ENCODE results near the gene LRRC8B. TPM values are rescaled to one million over a fixed set of nuclear protein-coding genes. Genes with fewer than 3 reads are reported as not detected.

The LRRC8B gene
- total and polyA plus RNA-seq, 2 experiments from 2014 or later: 4.6 to 5.1 TPM

GRCh38 chr1:89633248-89633799 lies 108.7 kb downstream of the LRRC8B start:
- Histone ChIP-seq H3K36me3 (replicated peaks; ENCODE audit: insufficient read depth, low read depth) (no peaks in the 10 kb centered on the region), H3K27ac (peak overlapping the region; percentile 53), H2AFZ (peak overlapping the region; percentile 85), H3K4me2 (peak overlapping the region; percentile 98), H3K79me2 (no peaks in the 10 kb centered on the region), H3K4me3 (peak overlapping the region; percentile 80), H3K9me2 (replicated peaks; ENCODE audit: insufficient read depth) (no peaks in the 10 kb centered on the region), H3K27me3 (peaks cover 12% of the 10 kb centered on the region), H3K9me3 (ENCODE audit: low read depth) (no peaks in the 10 kb centered on the region), H3K4me1 (ENCODE audit: insufficient read depth) (peaks cover 4% of the 10 kb centered on the region), H4K20me1 (ENCODE audit: insufficient read depth, poor library complexity, severe bottlenecking) (no peaks in the 10 kb centered on the region)
- DNase-seq (ENCODE audit: low spot score): peak; percentile 57
- no peak for TF ChIP-seq CTCF (IDR thresholded peaks at IDR 0.05; ENCODE audit: poor library complexity)
- TF ChIP-seq EZH2 (IDR thresholded peaks at IDR 0.05; ENCODE audit: borderline replicate concordance): peak; percentile 31
- WGBS (ENCODE audit: low lambda C conversion rate, missing lambda C conversion rate): 0% methylated on average over 18 of the region's 57 CpGs

- Histone ChIP-seq H3K79me2 (no peaks in the 10 kb centered on the region), H3K4me2 (peak overlapping the region; percentile 98), H3K9me3 (ENCODE audit: low read depth) (no peaks in the 10 kb centered on the region), H3K27me3 (peaks cover 12% of the 10 kb centered on the region), H4K20me1 (ENCODE audit: insufficient read depth, poor library complexity, severe bottlenecking) (no peaks in the 10 kb centered on the region), H3K4me3 (peak overlapping the region; percentile 80), H3K27ac (no peak overlapping the region), H2AFZ (peak overlapping the region; percentile 85), H3K36me3 (replicated peaks; ENCODE audit: insufficient read depth, low read depth) (no peaks in the 10 kb centered on the region), H3K9me2 (replicated peaks; ENCODE audit: insufficient read depth) (no peaks in the 10 kb centered on the region), H3K4me1 (ENCODE audit: insufficient read depth) (peaks cover 4% of the 10 kb centered on the region)
- TF ChIP-seq EZH2phosphoT487 (IDR thresholded peaks at IDR 0.05; ENCODE audit: low read depth, severe bottlenecking, unreplicated experiment) (no peak), EZH2 (IDR thresholded peaks at IDR 0.05; ENCODE audit: borderline replicate concordance) (peak; percentile 6), CTCF (IDR thresholded peaks at IDR 0.05; ENCODE audit: poor library complexity) (no peak)
- 5% methylated on average over 32 of the region's 32 CpGs for WGBS (ENCODE audit: low lambda C conversion rate, missing lambda C conversion rate)
- peak; percentile 25 for DNase-seq (ENCODE audit: low spot score)
Measured at GRCh38 chr1:89633800-89634625, 109.4 kb downstream of the LRRC8B start.

- no peaks in the 10 kb centered on the region for H4K20me1 ChIP-seq (ENCODE audit: insufficient read depth, poor library complexity, severe bottlenecking)
- H3K4me1 ChIP-seq (ENCODE audit: insufficient read depth): peaks cover 4% of the 10 kb centered on the region
- no peak overlapping the region for H2AFZ ChIP-seq
- DNase-seq (ENCODE audit: low spot score): no peak
- 74% methylated on average over 6 of the region's 6 CpGs for WGBS (ENCODE audit: low lambda C conversion rate, missing lambda C conversion rate)
- no peak overlapping the region for H3K27ac ChIP-seq
- peaks cover 4% of the 10 kb centered on the region for H3K9me2 ChIP-seq (replicated peaks; ENCODE audit: insufficient read depth)
- TF ChIP-seq EZH2 (IDR thresholded peaks at IDR 0.05; ENCODE audit: borderline replicate concordance) (no peak), CTCF (IDR thresholded peaks at IDR 0.05; ENCODE audit: poor library complexity) (no peak), EZH2phosphoT487 (IDR thresholded peaks at IDR 0.05; ENCODE audit: low read depth, severe bottlenecking, unreplicated experiment) (no peak)
- no peak overlapping the region for H3K4me2 ChIP-seq
- H3K79me2 ChIP-seq: no peaks in the 10 kb centered on the region
- H3K27me3 ChIP-seq: peaks cover 12% of the 10 kb centered on the region
- H3K36me3 ChIP-seq (replicated peaks; ENCODE audit: insufficient read depth, low read depth): no peaks in the 10 kb centered on the region
- H3K9me3 ChIP-seq (ENCODE audit: low read depth): no peaks in the 10 kb centered on the region
- no peak overlapping the region for H3K4me3 ChIP-seq
Measured at GRCh38 chr1:89635825-89636815, 111.5 kb downstream of the LRRC8B start.

Data from hepatocyte (in vitro differentiated cells).